ENCODE results near the gene PCDHGA11.

GRCh38 chr5:141403387-141403786 is 17.5 kb upstream of the PCDHGA11 start:
- no peak for TF ChIP-seq POLR2A (IDR thresholded peaks at IDR 0.05; ENCODE audit: low read length)
- TF ChIP-seq GATA1 (IDR thresholded peaks at IDR 0.05; ENCODE audit: low read depth, low read length), result no peak
